Peyer's patch (tissue), 4 donors: Measurements from ENCODE around the gene IL5RA. TPM values are rescaled to one million over a fixed set of nuclear protein-coding genes. Genes with fewer than 3 reads are reported as not detected.

Source experiments
- DNase-seq, 3 donors: peaks; one replicate each; pipeline ENCODE4 v3.0.0-alpha.2; 2017 to 2019
- H3K27ac ChIP-seq, 4 donors: fragments of 200-600 bp; sonication (generic); one replicate each; pipeline ENCODE4 v1.5.1; 2016 to 2019
- H3K27me3 ChIP-seq, 2 donors: fragments of 200-600 bp; sonication (generic); one replicate each; pipeline ENCODE4 v1.5.1; 2019
- H3K36me3 ChIP-seq, 3 donors: fragments of 200-600 bp; sonication (generic); one replicate each; pipeline ENCODE4 v1.5.1; 2016 to 2019
- H3K4me1 ChIP-seq, 4 donors: fragments of 200-600 bp; sonication (generic); one replicate each; pipeline ENCODE4 v1.5.1; 2016 to 2019
- H3K4me3 ChIP-seq, 4 donors: fragments of 200-600 bp; sonication (generic); 1 replicate in 3 of 4; 2 replicates in 1 of 4; pipeline ENCODE4 v1.5.1; 2016 to 2019; ENCODE audit warnings: mild to moderate bottlenecking in 1 of 4
- H3K9me3 ChIP-seq, 4 donors: fragments of 200-600 bp; sonication (generic); one replicate each; pipeline ENCODE4 v1.5.1; 2016 to 2019; ENCODE audit warnings: mild to moderate bottlenecking in 1 of 4
- CTCF ChIP-seq, 6 experiments: fragments of 450-650 bp in 4 of 6; fragments of 200-600 bp in 2 of 6; sonication (generic) in 1 of 6; IDR thresholded peaks; one replicate each; pipeline ENCODE4 v1.5.1; 2017 to 2019; ENCODE audit warnings: antibody characterized with exemption in 6 of 6, mild to moderate bottlenecking in 3 of 6, moderate library complexity in 1 of 6
- POLR2A ChIP-seq, 2 donors: fragments of 450-650 bp; IDR thresholded peaks; one replicate each; pipeline ENCODE4 v1.5.1; 2017; ENCODE audit warnings: antibody characterized with exemption in 2 of 2, mild to moderate bottlenecking in 2 of 2, moderate library complexity in 2 of 2
- total RNA-seq, 4 donors: library from RNA; depleted of rRNA; stranded (reverse); fragments of >200 nt; gene quantifications; one replicate each; pipeline ENCODE4 v1.1.0, GENCODE V29; 2016

Gene IL5RA
- total RNA-seq, 4 donors from 2014 or later, result 2.1 TPM; not detected in 3

- no peaks in the 10 kb centered on the region for H3K27me3 ChIP-seq
- no peaks in the 10 kb centered on the region for H3K9me3 ChIP-seq
- H3K36me3 ChIP-seq, result no peaks in the 10 kb centered on the region
- no peak for DNase-seq
- H3K27ac ChIP-seq, result no peak overlapping the region
- no peak overlapping the region for H3K4me3 ChIP-seq
- H3K4me1 ChIP-seq, result no peaks in the 10 kb centered on the region
- TF ChIP-seq POLR2A (IDR thresholded peaks at IDR 0.05) (no peak), CTCF (IDR thresholded peaks at IDR 0.05) (no peak)
These were observed 43.8 kb downstream of the IL5RA start for GRCh38 chr3:3066378-3066777.

- no peak overlapping the region for H3K27ac ChIP-seq
- no peak for DNase-seq
- no peaks in the 10 kb centered on the region for H3K4me1 ChIP-seq
- H3K27me3 ChIP-seq, result no peaks in the 10 kb centered on the region
- no peak overlapping the region for H3K4me3 ChIP-seq
- no peaks in the 10 kb centered on the region for H3K36me3 ChIP-seq
- TF ChIP-seq CTCF (IDR thresholded peaks at IDR 0.05), result no peak
- TF ChIP-seq POLR2A (IDR thresholded peaks at IDR 0.05), result no peak
- no peaks in the 10 kb centered on the region for H3K9me3 ChIP-seq
These were observed 44.3 kb downstream of the IL5RA start for GRCh38 chr3:3065876-3066275.

- H3K36me3 ChIP-seq, result no peaks in the 10 kb centered on the region
- no peak overlapping the region for H3K4me3 ChIP-seq
- H3K27me3 ChIP-seq, result no peaks in the 10 kb centered on the region
- no peaks in the 10 kb centered on the region for H3K9me3 ChIP-seq
- DNase-seq, result no peak
- H3K4me1 ChIP-seq, result no peaks in the 10 kb centered on the region
- H3K27ac ChIP-seq, result no peak overlapping the region
- TF ChIP-seq CTCF (IDR thresholded peaks at IDR 0.05), result no peak
- no peak for TF ChIP-seq POLR2A (IDR thresholded peaks at IDR 0.05)
These were observed 45.9 kb downstream of the IL5RA start for GRCh38 chr3:3064297-3064696.

GRCh38 chr3:3059645-3060044, 50.5 kb downstream of the IL5RA start:
- TF ChIP-seq CTCF (IDR thresholded peaks at IDR 0.05) (no peak), POLR2A (IDR thresholded peaks at IDR 0.05) (no peak)
- H3K9me3 ChIP-seq, result no peaks in the 10 kb centered on the region
- no peak overlapping the region for H3K27ac ChIP-seq
- no peaks in the 10 kb centered on the region for H3K36me3 ChIP-seq
- no peak overlapping the region for H3K4me3 ChIP-seq
- no peaks in the 10 kb centered on the region for H3K27me3 ChIP-seq
- no peaks in the 10 kb centered on the region for H3K4me1 ChIP-seq
- no peak for DNase-seq

- Histone ChIP-seq H3K4me3 (no peak overlapping the region), H3K27me3 (no peaks in the 10 kb centered on the region), H3K9me3 (no peaks in the 10 kb centered on the region), H3K27ac (no peak overlapping the region), H3K4me1 (no peaks in the 10 kb centered on the region), H3K36me3 (no peaks in the 10 kb centered on the region)
- no peak for DNase-seq
- TF ChIP-seq POLR2A (IDR thresholded peaks at IDR 0.05) (no peak), CTCF (IDR thresholded peaks at IDR 0.05) (no peak)
These were observed 56.2 kb downstream of the IL5RA start for GRCh38 chr3:3053974-3054373.
